ENCODE results near the gene BEAN1.
A peak's percentile ranks its signal among the peaks of the same experiment; 100 is the strongest.
"Not testable (repeated sequence)": the region's sequence is repeated elsewhere in the genome, so short reads cannot be mapped to it uniquely, and the experiment has no call there.

Gene BEAN1

DNA sequence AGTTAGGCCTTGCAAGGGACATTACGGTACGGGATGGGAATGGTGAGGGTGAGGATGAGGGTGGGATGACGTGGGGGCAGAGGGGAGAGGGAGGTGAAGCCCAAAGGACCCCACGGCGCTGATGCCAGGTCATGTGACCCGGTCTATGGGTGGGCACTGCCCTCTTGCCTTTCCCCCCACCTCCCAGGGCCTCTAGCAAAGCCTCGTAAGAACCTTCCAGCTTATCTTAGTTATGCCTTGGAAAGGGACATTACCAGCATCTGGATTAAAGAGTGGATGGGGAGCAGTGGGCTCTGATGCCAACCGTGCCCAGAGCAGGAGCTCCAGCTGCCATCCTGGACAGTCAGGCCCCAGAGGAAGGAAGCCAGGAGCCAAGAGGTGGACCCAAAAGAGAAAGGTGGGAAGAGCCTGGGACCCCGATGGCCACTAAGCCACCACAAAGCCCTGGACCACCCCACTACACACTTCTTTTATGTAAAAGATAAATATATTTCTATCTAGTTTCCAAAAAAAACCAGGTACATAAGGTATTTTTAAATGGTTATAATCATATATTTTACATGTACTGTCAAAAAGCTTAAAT is 81.9 kb downstream of the BEAN1 start:
- no peak for DNase-seq (ENCODE audit: low read depth)

- DNase-seq (ENCODE audit: low read depth), result no peak
Measured at GRCh38 chr16:66509576-66509975, 82.5 kb downstream of the BEAN1 start.

DNA sequence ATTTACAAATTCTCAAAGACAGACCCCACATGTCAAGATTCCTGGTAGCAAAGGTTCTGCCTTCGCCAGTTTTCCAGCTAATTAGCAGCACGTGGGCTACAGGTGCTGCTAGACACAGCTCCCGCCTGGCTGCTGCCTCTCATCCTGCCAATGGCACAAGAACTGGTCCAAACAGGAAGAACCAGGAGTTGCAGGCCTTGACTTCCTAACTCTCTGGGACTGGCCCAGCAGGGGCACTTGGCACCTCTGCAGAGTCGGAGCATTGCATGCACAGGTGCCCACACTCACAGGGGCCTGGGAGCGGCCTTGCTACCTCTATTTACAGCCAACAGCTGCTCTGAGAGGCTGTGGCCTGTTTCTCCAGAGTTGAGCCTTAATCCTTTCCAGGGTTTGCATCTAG is 83.2 kb downstream of the BEAN1 start:
- no peak for DNase-seq (ENCODE audit: low read depth)

- no peak for DNase-seq (ENCODE audit: low read depth)
Measured at GRCh38 chr16:66510711-66511601, 83.9 kb downstream of the BEAN1 start.

- DNase-seq (ENCODE audit: low read depth), result no peak
Measured at GRCh38 chr16:66511602-66512271, 84.6 kb downstream of the BEAN1 start.

DNA sequence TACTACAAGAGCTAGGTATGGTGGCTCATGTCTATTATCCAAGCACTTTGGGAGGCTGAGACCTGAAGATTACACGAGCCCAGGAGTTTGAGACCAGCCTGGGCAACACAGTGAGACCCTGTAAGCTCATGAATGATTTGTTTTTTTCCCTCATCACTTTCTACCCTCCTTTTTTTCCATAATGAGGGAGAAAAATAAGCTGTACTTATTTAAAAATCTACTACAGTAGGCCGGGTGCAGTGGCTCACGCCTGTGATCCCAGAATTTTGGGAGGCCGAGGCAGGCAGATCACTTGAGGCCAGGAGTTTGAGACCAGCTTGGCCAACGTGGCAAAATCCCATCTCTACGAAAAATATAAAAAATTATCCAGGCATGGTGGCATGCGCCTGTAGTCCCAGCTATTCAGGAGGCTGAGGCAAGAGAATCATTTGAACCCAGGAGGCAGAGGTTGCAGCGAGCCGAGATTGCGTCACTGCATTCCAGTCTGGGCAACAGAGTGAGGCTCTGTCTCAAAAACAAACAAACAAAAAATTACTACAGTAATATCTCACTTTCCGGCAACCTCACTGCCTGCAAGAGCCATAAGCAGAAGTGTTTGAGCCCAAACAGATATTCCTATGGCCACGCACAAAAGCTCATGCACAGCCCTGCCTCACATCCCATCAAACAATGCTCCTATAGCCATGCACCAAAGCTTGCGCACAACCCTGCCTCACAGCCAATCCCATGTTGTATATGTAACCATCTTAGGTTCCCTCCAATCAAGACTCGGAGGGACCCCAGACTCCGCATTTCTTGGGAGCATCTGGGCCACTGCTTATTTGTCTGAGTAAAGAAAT is 85.4 kb downstream of the BEAN1 start:
- no peak for DNase-seq (ENCODE audit: low read depth)

DNA sequence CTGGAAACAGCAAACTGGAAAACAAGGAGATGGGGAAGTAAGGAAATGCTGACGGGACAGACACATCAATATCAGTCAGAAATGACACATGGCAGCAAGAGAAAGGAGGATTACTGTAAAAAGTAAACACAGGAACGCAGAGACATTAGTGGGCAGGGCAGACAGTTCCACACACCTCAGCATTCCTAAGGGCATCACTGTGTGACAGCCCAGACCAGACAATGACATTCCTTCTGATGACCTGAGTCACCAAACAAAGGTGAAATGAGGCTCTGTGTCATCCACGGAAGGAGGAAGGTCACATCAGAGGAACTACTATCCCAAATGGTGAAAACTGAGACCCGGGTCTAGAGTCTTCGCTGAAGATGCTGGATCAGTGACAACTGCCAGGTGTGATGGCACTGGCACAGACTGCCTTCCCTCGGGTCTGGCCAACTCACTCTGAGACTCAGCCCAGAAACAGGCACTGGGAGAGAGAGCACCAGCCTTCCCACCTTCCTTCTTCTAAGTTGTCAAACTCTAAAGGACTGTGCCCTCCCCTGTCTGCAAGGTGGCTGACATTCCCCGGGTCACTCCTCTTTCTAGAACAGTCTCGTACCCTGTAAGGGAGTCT is 86.1 kb downstream of the BEAN1 start:
- no peak for DNase-seq (ENCODE audit: low read depth)

GRCh38 chr16:66514391-66514790 is 87.3 kb downstream of the BEAN1 start:
- not testable (repeated sequence) for DNase-seq (ENCODE audit: low read depth)

GRCh38 chr16:66514980-66515595 is 88.0 kb downstream of the BEAN1 start:
- not testable (repeated sequence) for DNase-seq (ENCODE audit: low read depth)

GRCh38 chr16:66515596-66516508 is 88.8 kb downstream of the BEAN1 start:
- DNase-seq (ENCODE audit: low read depth), result no peak

DNA sequence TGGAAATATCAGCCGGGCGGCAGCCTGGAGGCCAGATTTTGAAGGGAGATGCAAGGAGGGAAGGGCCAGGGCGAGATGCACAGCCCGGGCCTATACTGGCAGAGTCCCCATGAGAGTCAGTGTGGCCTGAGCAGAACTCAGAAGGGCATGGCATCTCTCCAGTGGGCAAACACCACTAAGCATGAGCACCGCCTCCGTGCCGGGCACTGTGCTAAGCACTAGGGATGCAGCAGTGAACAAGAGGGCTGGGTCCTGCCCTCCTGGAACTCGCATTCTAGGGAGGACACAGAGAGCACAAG is 89.4 kb downstream of the BEAN1 start:
- no peak for DNase-seq (ENCODE audit: low read depth)

DNA sequence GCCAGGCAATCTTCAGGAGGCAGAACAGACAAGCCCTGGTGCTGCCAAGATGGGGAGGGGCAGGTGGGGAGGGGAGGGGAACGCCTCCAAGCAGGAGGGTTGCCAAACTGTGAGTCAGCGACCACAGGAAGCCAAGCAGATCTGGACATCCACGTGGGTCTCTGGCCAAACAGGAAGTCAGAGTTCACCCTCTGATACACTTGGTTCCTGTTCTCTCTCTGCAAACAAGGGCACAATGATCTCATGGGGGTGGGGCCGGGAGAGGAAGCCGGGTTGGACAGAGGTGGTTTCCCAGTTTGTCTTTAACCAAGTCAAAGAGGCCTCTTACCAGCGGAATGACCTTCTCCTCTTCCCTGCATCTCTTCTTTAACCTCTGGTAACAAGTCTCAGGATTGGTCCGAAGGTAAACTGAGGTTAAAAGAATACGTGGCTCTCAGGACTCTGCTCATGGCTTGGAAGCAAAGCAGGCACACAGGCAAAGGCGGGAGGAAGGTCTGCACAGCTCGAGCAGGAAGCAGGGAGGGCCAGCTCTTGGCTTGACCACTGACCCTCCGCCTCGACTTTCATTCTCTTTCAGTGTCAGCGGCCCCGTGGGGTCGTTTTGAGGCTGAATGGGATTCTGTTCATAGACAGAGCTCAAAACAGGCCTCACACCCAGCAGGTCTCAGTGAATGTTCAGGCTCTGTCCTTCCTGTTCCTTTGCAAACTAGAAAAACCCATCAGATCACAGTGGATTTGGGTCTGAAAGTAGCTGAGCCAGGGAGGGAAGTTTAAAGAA is 89.9 kb downstream of the BEAN1 start:
- peak; percentile 57 for DNase-seq (ENCODE audit: low read depth)

- no peak for DNase-seq (ENCODE audit: low read depth)
Measured at GRCh38 chr16:66517586-66518263, 90.6 kb downstream of the BEAN1 start.

DNA sequence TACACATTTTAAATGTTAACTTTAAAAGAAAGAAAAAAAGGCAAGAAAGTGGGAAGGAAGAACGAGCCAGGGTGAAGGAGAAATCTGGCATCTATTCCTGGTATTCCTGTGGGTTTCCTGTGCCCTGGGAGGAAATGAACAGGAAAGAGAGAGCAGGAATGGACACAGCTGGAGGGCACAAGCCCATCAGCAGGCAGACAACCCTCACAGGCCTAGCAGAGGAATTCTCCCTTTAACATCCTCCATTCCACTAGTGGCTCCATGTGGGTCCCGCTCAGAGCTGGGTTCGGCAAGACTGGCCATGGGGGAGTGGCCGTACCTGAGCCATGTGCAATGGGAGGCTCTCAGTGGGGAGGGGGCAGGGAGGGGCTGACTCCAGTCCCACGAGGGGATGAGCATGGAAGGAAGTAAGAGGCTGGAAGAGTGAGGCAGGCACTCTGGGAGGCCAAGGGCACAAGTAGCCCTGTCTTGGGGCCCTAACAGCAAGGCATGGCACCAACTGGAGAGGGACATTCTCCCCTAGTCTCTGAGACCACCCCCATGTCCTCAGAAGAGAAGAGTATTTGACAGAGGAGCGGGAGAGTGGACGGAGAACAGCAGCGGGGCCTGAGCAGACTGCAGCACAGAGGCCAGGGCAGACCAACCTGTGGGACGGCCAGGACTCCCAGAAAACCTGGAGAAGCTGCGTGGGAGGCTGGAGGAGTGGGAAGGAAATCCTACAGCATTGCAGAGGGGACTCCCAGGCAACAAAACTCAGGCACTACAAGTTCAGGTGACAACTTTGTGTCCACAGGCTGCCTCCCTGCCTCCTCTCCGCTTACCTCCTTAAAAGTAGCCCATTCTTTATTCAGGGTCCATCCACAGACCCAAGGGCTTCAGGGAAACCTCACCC is 92.6 kb downstream of the BEAN1 start:
- DNase-seq (ENCODE audit: low read depth), result no peak

DNA sequence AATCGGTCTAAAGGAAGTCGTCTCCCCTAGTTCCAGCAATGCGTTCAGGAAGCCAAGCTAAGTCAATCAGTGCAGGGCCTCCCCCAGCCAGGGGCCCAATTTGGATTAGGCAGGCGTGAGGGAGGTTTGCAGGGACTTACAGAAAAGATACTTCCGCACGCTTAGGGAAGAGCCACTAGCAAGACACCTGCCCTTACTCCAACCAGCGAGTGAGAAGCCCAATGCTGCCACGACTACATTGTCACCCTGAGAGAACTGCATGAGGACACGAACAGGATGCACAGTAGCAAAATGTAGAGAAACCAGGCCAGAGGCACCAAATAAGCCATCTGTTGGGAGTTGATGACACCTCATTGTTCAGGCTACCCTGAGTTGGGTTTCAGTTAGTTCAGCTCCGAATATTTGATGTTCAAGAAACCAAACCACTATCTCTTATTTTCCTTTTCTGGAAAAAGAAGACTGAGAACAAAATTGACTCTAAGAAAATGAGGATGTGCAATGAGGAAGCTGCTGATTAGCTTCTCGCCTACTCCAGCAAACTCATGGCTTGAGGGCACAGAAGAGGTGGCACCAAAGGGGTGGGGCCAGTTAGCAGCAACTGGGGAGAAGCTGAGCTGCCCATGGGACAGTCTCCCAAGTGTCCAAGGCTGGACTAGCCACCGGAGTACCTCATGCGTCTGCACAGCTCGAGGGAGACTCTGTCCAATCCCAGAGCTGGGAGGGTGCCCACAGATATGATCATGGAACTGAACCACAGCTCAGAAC is 93.5 kb downstream of the BEAN1 start:
- DNase-seq (ENCODE audit: low read depth), result no peak

DNA sequence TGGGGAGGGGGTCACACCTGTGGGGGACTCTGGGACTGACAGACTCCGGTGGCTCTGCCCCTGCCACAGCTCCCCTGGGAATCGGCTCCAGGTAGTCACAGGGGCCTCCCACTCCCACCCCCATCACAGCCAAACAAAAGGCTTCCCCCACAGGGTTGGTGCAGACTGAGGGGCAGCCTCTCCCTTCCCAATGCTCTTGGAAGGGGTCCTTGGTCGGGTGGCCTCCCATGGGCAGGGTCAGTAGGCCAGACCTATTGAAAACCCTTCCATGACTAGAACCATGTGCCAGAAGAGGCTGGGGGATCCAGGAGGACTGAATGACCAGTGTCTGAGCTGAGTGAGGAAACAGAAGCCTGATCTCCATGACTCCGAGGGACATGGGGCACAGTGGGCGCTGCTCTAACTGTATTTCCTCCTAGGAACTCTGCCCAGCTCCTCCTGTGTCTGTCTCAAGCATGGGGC is 94.2 kb downstream of the BEAN1 start:
- DNase-seq (ENCODE audit: low read depth), result no peak
